HG03457 (cell line): ENCODE data around the gene CCL18.
"Not testable (repeated sequence)": the region's sequence is repeated elsewhere in the genome, so short reads cannot be mapped to it uniquely, and the experiment has no call there.

Source experiments
- ATAC-seq: cut with Tn5 transposase; IDR thresholded peaks from one replicate; pipeline ENCODE4 v1.9.1; 2021; ENCODE audit warnings: moderate number of reproducible peaks; ENCODE audit not compliant: unreplicated experiment

Gene CCL18

GRCh38 chr17:36099004-36099403, 34.9 kb downstream of the CCL18 start:
- not testable (repeated sequence) for ATAC-seq

DNA sequence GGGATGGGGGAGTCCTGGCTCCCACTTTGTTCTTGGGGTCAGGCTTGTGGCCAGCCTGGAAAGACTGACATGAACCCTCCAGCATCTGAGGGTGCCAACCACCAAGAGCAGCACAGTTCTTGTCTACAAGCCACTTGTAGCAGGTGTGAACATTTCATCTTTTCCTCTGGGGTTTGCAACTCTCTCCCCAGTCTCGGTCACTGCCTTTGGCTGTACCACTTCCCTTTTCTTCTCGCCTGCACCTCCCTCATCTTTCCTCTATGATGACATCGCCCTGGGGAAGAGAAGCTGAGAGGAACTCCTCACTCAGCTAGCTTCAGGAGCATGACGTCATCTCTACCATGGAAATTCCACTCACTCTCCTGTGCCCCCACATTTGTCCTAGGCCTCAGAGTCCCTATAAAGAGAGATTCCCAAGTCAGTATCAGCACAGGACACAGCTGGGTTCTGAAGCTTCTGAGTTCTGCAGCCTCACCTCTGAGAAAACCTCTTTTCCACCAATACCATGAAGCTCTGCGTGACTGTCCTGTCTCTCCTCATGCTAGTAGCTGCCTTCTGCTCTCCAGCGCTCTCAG, 39.4 kb downstream of the CCL18 start, which contains the start of gene CCL4:
CCL4 (plus strand) TSS at position 427 of the 575 bp plus-strand sequence; CDS start at position 506, 79 bp downstream.
- peak; percentile 76 for ATAC-seq

- not testable (repeated sequence) for ATAC-seq
Measured at GRCh38 chr17:36104246-36104645, 40.2 kb downstream of the CCL18 start.

DNA sequence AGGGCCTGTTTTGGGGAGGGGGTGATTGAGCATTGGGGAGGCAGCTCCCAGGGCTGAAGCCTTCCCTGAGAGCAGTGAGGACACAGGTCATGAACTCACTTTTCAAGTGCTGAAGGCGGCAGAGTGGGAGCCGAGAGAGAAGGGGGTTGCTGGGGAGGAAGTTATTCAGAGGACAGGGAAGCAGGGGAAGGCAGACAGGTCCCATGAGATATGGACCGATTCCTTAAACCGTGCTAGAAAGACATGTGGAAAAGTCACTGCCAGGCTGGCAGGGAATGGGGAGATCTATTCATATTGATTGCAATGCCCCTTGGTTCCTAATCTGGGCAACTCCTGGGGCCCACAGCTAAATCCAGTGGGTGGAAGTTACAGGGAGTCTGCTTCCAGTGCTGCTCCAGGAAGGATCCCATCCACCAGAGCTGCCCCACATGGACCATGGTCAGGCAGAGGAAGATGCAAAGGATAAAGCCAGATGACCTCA, 40.7 kb downstream of the CCL18 start:
- ATAC-seq: no peak

DNA sequence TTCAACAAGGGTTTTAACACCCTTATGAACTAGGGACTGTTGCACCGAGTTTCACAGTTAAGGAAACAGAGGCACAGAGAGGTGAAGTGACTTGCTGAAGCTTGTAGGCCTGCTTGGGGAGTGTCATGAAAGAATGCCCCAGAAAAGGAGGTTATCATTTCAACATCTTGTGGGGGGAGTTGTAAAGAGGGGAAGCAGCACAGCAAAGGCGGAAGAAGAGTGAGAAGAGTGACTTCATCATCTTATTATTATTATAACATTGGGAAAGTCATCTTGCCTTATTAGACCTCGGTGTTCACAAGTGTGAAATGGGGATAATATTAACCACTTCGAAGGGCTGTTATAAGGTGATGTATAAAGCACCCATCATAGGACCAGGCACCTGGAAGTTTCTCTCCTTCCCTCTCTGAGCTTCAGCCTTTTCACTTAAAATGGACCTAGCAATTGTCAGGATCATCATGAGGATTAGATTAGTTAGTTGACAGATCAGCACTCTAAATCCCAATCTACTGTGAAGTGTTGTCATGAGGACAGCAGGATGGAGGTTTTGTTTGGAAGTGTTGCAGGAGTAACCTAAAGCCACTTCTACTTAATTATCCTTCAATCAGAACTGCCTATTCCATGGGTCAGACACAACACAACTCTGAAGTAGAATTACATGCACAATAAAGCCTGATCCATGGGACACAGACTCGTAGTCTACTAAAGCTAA, 41.9 kb downstream of the CCL18 start:
- ATAC-seq: no peak

- no peak for ATAC-seq
Measured at GRCh38 chr17:36106493-36106835, 42.4 kb downstream of the CCL18 start.

GRCh38 chr17:36107660-36108059, 43.6 kb downstream of the CCL18 start:
- no peak for ATAC-seq

- not testable (repeated sequence) for ATAC-seq
Measured at GRCh38 chr17:36108265-36108664, 44.2 kb downstream of the CCL18 start.

DNA sequence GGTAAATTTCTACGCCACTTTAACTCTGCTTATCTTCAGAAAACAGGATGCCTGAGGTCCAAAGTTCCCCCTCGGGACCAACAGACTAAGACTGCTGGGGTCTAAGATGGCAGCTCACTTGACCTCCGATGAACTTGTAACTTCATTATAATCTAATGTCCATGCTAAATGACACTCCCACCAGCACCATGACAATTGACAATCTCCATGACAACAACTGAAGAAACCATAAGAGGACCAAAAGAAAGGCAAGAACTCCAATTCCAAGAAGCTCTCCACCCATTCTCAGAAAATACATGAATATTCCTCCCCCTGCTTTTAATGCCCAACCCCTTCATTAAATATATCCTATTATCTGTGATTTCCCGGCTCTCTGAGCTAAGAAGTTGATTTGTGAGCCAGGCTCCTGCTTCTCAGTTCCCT, 47.0 kb downstream of the CCL18 start:
- ATAC-seq: no peak

DNA sequence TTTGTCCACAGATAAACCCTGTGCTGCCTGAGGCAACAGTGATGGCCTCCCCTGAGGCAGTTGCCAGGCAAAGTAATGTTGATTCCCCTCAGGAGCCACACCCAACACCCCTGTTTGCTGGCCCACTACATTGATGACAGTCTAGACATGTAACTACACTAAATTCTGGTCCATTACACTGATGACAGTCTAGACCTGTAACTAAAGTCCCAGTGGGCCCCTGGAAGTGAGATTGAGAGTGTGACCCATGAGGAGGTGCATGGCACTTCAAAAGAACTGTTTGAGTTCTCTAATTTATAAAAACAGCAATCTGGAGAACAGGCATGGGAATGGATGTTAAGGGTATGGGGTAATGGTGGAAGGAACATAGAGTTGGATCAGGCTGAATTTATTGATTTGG, 48.5 kb downstream of the CCL18 start:
- ATAC-seq: no peak

DNA sequence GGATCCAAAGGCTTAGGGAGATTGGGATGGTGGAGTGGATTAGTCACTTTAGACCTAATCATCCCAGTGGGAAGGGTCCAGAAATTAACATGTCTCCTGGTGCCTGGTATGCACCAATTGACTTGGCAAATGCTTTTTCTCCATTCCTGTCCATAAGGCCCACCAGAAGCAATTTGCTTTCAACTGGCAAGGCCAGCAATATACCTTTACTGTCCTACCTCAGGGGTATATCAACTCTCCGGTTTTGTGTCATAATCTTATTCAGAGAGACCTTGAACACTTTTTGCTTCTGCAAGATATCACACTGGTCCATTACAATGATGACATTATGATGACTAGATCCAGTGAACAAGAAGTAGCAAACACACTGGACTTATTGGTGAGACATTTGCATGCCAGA, 49.1 kb downstream of the CCL18 start:
- ATAC-seq: not testable (repeated sequence)

- ATAC-seq: not testable (repeated sequence)
Measured at GRCh38 chr17:36114971-36115648, 51.0 kb downstream of the CCL18 start.

- not testable (repeated sequence) for ATAC-seq
Measured at GRCh38 chr17:36115649-36115977, 51.5 kb downstream of the CCL18 start.

GRCh38 chr17:36117505-36118382, 53.7 kb downstream of the CCL18 start:
- no peak for ATAC-seq

DNA sequence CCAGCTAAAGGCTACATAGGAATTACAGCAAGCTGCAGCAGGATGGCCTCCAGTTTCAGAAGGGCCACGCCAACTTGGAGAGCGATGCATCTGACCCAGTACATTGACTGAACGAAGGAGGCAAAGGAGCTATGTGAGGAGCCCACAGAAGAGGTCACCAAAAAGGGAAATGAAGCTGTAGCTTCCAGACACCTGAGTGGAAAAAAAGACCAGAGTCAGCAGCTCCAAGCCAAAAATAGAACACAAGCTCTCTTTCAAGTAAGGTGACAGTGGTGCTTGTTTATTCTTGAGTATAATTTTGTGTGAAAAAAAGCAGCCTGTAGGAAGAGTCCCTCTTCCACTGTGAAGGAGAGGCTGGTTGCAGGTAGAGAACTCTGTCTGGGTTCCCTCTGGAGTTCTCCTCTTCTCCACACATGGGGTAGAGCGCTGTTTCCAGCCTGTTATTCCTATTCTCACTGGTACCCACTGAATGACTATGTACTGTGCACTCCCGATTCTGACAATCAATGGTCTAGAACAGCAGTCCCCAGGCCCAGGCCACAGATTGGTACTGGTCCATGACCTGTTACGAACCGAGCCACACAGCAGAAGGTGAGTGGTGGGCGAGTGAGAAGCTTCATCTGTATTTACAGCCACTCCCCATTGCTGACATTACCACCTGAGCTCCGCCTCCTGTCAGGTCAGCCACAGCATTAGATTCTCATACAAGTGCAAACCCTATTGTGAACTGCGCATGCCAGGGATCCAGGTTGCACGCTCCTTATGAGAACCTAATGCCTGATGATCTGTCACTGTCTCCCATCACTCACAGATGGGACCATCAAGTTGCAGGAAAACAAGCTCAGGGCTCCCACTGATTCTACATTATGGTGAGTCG, 54.6 kb downstream of the CCL18 start:
- ATAC-seq: no peak

DNA sequence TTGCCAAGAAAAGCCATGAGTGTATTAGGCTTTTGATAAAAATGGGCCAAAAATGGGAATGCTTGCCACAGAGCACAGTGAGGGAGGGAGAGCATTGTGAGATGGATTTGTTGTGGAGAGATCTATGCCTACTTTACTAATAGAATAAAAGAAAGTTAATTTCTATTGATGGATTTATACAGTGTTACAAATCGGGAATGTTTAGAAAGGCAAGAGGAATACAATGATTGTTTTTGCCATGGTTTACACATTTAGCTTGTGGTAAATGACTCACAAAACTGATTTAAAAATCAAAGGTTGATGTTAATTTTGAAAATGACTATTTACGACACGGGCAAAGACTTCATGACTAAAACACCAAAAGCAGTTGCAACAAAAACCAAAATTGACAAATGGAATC, 56.1 kb downstream of the CCL18 start:
- ATAC-seq: no peak

- ATAC-seq: not testable (repeated sequence)
Measured at GRCh38 chr17:36121099-36121498, 57.0 kb downstream of the CCL18 start.
